ENCODE data around the gene FBRS.

GRCh38 chr16:30680326-30680725, 22.1 kb downstream of the FBRS start:
- TF ChIP-seq YY1 (IDR thresholded peaks at IDR 0.05; ENCODE audit: insufficient read depth, insufficient read length) (no peak), SUZ12 (IDR thresholded peaks at IDR 0.05; ENCODE audit: extremely low read depth, insufficient read depth, insufficient read length) (no peak)
